ENCODE results near the gene SKAP2.

- TF ChIP-seq CTCF (IDR thresholded peaks at IDR 0.05) (no peak), POLR2AphosphoS5 (IDR thresholded peaks at IDR 0.05) (no peak)
Measured at GRCh38 chr7:26691406-26691805, 173.0 kb downstream of the SKAP2 start.
